SK-N-MC (cell line): ENCODE measurements around the gene FARS2.

Source experiments
- EZH2 ChIP-seq: fragments of 200-600 bp; sonication (generic); IDR thresholded peaks from one replicate; pipeline ENCODE4 v1.6.1; 2017; ENCODE audit warnings: antibody characterized with exemption
- FOXP2 ChIP-seq: optimal IDR thresholded peaks from 2 replicates; pipeline ENCODE3; 2011; ENCODE audit warnings: mild to moderate bottlenecking, moderate library complexity; ENCODE audit not compliant: insufficient read depth; ENCODE audit errors: extremely low read length, control extremely low read depth
- POLR2AphosphoS5 ChIP-seq: IDR thresholded peaks from 2 replicates; pipeline ENCODE4 v1.6.1; 2012; ENCODE audit warnings: mild to moderate bottlenecking, low read depth, low read length, borderline replicate concordance

DNA sequence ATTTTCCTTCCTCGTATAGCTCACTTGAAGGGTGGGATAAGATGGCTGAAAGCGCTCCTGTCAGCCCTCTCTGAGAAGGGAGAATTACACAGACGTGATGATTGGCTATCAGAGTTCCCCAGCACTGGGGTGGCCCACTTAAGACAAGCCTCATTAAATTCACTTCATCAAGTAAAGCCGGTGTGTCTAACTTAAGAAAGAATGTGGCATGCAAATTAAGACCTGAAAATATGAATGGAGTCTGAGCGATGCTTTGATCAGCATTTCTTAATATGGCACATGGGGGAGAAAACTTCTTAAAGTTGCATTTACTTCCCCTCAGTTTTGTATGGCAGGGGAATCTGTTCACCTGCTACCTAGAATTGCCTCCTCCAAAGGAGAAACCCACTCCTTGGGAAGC is 369.3 kb downstream of the FARS2 start:
- TF ChIP-seq POLR2AphosphoS5 = no peak
- TF ChIP-seq EZH2 = no peak
- TF ChIP-seq FOXP2 = no peak
